GM10847 (cell line): ENCODE measurements around the gene ARIH2.

Experiments used
- POLR2A ChIP-seq: IDR thresholded peaks from 2 replicates; pipeline ENCODE4 v1.6.1; 2011; ENCODE audit not compliant: insufficient read length; ENCODE audit errors: extremely low read depth

ARIH2 gene

DNA sequence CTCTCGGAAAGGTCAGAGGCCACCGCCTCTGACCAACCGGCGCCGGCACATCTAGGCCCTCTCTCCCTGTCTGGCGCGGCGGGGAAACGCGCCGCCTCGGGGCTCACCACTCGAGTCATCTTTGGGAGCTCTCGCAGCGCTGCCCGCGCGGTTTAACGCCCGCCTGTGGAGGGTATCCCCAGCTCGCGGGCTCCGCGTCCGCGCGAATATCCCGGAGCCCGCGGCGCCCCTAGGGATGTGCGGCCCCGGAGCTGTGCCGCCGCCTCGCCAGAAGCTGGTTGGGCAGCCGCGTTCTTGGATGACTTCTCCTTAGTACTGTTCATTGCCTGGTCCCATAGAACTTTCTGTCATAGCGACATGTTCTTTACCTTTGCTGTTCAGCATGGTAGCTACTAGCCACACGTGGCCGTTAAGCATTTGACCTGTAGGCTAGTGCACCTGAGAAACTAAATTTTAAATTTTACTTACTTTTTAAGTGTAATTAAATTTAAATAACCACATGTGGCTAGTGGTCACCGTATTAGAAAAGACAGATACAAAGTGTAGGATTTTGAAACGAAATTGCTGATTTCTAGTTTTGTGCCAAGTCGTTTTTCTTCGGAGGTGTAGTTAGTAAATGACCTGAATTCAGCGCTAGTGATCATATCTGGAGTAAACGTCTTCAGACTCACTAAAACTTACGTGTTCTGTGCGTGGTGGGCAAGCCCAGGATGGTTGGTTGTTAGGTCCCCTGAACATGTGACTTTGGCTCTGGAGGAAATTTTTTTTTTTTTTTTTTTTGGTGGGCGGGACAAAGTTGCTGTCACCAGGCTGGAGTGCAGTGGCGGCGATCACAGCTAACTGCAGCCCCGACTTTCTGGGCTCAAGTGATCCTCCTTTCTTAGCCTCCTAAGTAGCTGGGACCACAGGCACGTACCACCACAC, 835 bp downstream of the ARIH2 start:
- TF ChIP-seq POLR2A, result no peak

DNA sequence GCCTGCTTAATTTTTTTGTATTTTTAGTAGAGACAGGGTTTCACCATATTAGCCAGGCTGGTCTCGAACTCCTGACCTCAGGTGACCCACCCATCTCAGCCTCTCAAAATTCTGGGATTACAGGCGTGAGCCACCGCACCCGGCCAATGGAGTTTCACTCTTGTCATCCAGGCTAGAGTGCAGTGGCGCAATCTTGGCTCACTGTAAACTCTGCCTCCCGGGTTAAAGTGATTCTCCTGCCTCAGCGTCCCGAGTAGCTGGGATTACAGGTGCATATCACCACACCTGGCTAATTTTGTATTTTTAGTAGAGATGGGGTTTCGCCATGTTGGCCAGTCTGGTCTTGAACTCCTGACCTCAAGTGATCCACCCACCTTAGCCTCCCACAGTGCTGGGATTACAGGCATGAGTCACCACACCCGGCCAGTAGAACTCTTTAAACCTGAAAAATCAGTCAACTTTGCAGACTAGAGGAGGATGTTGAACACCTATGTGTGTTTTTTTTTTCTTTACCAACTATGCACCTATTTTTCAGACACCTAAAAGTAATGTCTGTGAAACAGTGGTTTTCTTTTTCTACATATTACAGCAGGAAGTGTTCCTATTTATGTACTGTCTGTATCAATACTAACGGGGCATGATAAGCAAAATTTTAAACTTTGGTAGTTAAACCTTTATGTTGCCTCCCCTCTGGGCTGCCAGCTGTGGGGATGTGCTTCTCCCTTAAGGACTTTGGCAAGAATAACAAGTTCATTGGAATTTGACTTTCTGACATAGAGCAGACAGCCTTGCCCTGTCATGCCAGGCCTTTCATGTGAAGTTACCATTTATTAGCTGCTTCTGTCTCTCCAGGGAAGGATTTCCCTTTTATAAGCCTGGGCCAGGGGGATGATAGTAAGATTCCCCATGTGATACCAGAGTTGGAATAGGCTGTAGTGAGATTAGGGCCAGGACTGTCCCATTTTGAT, 8.1 kb downstream of the ARIH2 start:
- no peak for TF ChIP-seq POLR2A

DNA sequence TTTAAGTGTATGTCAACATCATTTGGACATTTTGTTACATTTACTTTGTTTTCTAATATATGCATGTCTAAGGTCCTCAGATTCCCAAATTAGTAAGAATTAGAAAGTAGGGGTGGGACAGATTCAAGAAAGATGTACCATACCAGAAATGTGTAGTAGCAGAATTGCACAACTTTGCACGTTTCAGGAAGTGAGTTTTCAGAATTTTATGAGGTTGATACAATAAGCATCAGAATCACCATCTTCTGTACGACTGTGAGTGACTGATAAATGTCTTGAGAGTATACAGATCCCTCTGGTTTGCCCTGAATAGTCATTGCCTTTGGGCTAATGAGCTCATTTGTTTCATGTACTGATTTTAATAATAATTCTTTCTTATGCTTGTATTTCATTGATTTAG, 9.3 kb downstream of the ARIH2 start:
- TF ChIP-seq POLR2A, result no peak

DNA sequence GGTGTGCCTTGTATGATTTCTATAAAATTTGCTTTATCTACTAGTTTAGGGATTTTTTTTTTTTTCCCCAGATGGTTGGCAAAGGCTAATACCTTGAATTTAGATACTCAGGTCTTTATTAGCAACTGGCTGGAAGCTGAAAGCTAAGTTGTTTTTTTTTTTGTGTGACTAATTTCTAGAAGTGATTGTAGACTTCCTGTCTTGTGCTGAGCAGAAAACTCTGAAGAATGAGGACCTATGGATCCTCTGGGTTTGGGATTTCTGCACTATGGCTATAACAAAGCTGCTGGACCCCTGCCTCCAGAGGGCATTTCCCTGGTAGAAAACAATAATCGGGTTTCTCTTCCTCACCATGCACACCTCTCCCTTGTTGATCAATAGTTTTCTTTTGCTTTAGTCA, 10.0 kb downstream of the ARIH2 start:
- no peak for TF ChIP-seq POLR2A

DNA sequence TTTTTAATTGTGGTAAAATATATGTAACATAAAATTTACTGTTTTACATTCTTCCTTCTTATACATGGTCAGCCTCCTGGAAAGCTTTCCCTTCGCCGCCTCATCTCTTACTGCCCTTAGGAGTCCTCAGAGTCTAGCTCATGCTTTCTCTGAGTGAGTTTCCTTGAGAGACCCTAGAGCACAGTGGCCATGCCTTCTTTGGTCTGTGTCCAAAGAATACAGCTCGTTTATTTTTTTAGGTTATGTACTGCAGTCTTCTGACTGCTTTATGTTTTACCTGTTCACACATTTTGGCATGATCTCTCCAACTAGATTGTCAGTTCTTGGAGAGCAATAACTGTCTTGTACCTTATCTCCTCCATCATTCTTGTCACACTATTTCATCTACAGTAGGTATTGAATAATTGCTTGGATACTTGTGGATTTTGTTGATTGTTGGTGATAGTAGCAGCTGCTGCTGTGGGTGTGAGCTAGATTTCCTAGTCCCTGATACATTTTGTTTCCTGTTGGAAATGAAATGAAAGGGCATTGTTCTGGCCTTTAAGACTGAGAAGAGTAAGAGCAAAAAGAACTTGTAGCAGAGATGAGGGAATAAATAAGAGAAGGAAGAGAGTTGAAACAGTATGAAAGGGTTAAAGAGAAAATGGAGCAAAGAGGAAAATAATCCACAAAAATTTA, 10.9 kb downstream of the ARIH2 start:
- TF ChIP-seq POLR2A, result no peak

DNA sequence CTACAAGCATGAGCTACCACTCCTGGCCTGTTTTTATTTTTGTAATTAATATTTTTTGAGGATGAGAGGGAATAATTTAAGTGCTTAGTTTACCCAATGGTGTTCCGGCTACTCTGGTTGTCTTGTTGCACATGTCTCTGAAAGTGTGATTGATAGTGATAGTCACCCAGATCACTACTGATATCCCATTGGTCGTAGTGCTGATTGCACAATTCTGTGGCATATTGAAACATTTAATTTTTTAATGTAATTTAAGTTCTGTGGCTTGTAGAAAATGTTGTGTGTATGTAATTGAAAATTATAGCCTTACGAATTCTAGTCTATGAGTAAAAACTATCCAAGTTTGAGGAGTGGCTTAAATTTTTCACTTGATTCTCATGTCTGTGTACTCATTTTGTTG, 11.9 kb downstream of the ARIH2 start:
- no peak for TF ChIP-seq POLR2A

DNA sequence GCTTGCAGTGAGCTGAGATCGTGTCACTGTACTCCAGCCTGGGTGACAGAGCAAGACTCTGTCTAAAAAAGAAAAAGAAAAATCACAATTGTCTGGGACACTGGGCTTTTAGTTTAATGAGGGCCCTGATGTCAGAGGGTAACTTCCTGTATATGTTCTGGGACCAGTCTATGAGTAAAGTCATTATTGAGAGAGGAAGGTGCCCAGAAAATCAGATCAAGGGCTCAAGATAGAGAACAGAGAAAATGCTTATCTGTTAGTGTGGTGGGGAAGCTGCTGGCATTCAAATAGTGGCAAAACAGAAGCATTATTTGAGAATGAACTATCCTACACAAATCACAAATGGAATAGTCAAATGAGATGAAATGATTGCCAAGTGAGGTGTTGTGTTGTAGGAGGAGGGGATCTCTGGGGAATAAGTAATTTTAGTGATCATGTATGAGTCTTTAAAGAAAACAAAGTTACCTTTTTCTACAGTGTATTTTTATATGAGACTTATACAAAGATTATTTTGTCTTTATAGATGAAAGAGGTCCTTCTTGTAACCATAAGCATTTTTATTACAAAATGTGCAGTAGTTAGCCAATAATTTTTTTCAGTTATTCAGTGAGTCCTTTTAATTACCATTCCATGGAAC, 13.4 kb downstream of the ARIH2 start:
- TF ChIP-seq POLR2A, result no peak

DNA sequence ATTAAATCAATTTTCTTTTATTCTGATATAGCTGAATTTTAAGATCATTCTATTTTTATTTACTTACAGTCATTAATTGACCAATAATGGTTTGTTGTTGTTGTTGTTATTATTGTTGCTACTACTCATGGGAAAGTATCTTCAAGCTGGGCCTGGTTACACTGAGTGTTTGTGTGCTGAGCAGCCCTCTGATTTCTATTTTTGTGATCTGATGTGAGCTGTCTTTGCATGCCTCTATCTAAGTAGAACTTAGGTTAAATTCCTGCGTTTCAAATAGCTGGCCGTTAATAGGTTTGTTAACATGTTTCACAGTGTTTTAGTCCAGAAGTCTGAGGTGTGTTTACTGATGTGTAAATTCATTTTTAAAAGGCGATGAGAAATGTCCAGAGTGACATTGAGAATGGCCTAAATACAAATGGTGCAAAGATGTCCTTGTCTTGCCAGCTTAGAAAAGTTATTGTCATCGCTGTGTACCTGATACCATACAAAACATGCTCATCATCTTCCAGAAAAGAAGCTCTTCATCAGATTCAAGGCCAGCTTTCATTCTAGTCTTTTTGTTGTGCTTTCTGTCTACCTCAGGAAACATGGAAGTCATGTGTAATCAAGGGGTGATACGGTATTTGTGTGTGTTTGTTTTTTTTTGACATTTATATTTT, 15.8 kb downstream of the ARIH2 start:
- no peak for TF ChIP-seq POLR2A

DNA sequence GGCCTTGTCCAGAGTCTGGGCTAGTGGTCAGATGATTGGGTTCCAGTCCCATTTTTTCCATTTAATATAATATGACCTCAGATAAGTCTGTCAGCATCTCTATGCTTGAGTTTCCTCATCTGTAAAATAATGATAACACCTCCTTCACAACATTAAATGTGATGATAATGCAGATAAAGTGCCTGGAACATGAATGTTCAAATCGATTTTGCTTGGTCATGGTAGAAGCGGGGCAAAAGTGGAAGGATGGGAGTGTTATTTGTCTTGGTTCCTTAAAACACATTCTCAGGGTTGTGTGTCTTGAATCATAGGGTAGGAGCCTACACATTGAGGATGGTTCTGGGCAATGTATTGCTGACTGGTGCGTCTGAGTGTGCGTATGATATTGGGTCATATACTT, 16.9 kb downstream of the ARIH2 start:
- no peak for TF ChIP-seq POLR2A

DNA sequence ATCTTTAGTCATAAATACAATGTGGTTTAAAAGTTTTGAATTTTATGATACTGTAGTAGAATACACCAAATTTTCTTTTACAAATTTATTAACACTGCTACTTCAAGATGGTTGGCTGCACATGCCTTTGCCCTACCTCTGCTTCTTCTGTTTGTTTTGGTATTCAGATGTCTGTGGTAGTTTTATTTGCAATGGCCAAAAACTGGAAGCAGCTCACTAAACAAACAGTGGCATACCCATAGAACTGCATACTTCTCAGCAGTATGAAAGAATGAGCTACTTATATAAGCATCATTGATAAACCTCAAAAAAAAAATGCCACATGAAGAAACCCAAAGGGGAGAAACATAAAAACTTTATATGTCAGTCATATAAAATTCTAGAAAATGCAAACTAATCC, 19.5 kb downstream of the ARIH2 start:
- TF ChIP-seq POLR2A, result no peak

DNA sequence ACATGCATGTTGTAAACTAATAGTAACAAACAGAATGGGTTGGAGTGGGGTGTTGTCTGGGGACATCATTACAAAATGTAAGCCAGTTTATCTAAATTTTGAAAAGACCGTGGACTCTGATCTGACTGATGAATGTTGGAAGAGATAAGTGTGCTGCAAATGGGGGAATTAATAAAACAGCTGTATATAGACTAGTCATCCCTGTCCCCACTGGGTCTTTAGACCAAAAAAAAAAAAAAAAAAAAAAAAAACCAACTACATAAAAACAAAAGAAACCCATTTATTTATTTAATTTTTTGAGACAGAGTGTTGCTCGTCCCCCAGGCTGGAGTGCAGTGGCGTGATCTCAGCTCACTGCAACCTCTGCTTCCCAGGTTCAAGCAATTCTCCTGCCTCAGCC, 20.0 kb downstream of the ARIH2 start:
- TF ChIP-seq POLR2A, result no peak

DNA sequence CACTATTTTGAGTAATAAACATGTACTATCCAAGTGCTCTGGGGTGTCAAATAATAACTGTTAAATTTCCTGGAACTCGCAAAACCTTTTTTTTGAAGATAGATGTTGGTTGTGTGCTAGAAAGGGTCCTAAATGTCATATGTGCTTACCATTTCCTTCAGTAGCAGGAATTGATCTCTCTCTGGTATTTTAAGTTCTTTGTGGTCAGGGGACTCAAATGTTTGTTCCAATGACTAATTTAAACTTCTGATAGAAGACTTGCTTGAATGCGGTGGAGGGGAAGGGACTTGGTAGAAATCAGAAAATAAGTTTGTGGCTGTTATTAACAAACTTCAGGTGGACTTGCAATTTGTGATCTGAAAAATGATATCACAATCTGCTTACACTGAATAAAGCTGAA, 26.8 kb downstream of the ARIH2 start:
- no peak for TF ChIP-seq POLR2A

DNA sequence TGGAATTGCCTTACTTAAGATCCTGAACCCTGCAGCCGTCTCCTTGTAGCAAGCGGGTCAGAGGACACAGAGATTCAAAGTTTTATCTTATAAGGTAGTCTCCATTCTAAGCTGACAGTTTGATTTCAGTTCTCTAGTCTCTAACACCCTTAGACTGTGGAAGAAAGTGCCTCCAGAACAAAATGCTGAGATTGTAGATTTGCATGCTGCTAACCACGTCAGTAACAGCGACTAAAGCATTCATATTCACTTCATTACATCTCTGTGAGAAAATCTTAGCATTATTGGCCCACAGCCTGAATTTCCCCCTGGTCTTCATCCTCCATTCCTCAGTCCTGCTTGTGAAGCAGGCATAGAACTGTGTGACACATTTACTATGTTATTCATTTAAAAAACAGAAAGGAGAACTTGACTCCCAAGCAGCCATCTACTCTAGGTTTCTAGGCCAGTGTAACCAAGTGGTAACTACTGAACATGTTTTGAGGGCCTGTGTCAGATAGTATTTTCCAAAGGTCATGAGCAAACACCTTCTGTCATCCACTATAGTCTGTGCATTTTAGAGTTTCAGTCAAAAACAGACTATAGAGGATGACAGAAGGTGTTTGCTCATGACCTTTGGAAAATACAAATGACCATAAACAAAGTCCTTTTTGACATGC, 27.4 kb downstream of the ARIH2 start:
- TF ChIP-seq POLR2A, result no peak

DNA sequence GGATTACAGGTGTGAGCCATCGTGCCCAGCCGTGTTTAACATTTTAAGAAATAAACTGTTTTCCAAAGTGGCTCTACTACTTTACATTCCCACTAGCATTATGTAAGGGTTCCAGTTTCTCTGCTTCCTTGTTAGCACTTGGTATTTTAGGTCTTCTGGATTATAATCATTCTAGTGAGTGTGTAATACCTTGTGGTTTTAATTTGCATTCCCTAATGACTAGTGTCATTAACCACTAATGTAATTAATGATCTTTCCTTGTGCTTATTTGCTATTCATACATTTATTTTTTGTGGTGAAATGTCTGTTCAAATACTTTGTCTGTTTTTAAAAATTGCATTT, 30.7 kb downstream of the ARIH2 start:
- no peak for TF ChIP-seq POLR2A

DNA sequence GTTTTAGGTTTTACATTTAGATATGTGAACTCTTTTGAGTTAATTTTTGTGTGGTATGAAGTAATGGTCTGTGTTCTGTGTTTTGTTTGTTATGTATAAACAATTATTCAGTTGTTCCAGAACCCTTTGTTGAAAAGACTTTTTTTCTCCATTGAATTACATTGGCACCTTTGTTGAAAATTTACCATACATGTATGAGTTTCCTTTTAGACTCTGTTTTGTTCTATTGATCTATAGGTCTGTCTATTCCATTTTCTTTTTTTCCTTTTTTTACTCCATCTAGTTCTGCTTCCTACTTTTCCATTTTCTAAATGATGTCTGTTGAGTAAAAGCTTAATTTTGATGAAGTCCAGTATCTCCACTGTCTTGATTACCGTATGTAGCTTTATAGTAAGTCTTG, 31.4 kb downstream of the ARIH2 start:
- no peak for TF ChIP-seq POLR2A

DNA sequence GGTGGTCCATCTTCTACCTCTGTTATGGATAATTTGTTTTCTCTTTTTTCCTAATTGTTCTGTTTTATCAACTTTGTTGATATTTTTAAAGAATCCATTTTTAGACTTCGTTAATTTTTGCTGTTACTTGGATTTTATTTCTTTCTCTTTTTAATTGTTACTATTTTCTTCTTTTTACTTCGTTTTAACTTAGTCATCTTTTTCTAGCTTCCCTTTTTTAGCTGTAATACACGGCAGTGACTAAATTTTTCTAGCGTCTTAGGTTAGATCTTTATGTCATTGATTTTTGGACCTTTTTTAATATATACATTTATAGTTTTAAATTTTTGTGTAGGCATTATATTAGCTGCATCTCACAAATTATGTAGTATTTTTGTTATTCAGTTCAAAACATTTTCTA, 33.1 kb downstream of the ARIH2 start:
- TF ChIP-seq POLR2A, result no peak
